ENCODE measurements around the gene IL1RAPL2. TPM values are rescaled to one million over a fixed set of nuclear protein-coding genes. Genes with fewer than 3 reads are reported as not detected.
"Not testable (repeated sequence)": the region's sequence is repeated elsewhere in the genome, so short reads cannot be mapped to it uniquely, and the experiment has no call there.

IL1RAPL2 gene
- polyA plus RNA-seq, 4 donors: 0.74 to 0.99 (median 0.88) TPM

DNA sequence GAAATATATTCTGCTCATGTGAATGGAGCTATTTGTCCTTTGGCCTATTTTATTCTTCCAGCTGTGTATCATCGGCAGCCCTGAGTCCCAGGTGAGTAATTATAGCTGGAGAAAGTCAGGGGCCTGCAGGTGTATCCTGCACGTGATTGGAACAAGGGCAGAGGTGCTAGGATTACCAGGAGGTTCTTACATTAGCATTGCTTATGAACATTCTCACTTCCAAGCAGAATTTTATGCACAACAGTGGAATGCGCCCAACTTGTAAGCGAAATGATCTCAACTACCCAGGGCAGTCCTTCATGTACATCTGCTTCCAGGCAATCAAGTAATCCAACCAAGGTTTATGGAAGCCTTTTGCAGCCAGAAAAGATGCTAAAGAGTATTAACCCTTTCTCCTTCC, 1187.4 kb downstream of the IL1RAPL2 start:
- DNase-seq (ENCODE audit: low read depth in 4 of 4, low spot score in 3 of 4): no peak

DNA sequence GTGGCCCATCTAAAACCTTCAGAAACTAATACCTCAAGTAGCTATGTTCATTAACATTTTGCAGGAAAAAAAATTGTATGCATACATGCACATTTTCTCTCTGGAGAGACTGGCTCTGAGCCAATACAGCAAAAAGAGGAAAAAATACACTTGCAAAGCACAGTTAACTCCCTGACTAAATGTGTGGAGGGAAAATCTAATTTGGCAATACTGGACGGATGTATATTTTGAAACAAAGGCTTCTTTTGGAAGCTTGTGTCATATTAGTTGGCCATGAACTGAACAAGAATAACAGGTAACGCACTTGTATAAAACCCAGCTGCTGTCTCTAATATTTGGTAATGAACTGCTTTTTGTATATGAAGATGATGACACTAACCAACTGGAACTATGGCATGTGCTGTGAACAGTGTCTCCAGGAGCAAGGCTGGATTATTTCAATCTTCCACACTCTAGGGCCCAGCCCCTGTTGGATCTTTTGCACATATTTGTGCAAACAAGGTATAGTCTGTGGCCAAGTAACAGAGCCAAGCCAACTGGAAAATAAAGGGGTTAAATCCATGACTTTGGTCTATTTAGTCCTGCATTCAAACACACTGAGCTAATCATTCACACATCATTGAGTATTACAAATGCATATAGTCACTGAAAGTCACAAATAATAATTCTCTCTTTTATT, 1188.4 kb downstream of the IL1RAPL2 start:
- DNase-seq (ENCODE audit: low read depth in 4 of 4, low spot score in 3 of 4): no peak

DNA sequence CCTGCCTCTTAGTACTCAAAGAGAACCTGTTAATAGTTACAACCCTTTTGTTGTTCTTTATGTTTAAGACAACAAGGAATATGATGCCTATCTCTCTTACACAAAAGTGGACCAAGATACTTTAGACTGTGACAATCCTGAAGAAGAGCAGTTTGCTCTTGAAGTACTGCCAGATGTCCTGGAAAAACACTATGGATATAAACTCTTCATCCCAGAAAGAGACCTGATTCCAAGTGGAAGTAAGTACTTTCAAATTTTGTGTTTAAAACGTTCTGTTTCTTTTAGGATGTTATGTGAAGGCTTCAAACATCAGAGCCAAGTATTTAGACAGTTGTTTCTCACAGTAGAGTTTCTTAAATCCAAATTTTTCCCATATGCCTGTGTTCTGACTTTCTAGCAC, 1189.1 kb downstream of the IL1RAPL2 start:
- DNase-seq (ENCODE audit: low read depth in 4 of 4, low spot score in 3 of 4): no peak

DNA sequence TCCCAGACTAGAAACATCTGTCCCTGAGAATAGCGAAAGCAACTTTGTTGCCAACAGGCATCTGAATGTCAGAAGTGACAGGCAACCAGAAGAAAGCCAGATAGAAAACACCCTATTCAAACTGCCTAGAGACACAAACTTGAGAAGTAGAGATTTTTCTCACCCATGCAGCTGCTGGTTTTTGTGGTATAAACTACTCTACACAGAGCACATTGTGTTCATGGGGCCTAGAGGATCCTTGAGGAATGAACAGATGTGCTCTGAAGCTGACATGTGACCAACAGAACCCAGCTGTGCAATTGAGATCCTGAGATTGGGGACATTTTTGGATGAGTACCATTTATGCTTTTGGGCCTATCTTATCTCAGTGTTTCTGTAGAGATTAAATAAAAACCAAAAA, 1192.8 kb downstream of the IL1RAPL2 start:
- no peak for DNase-seq (ENCODE audit: low read depth in 4 of 4, low spot score in 3 of 4)

DNA sequence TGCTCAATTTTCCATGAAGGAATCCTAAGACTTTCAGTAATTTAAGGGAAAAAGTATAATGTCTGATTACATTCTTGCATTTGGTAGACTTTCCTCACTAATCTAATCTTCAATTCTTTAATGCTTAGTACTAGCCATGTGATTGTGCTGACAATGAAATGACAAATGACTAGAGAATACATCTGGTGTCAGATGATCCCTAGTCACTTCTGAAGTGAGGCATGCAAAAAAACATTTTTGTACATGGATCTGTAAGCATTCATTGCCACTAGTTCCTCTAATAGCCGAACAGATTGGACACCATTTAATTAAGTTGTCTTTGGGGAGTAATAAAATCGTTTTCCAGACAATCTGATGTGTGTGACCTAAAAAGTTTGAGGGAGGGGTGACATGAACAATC, 1193.6 kb downstream of the IL1RAPL2 start:
- DNase-seq (ENCODE audit: low read depth in 4 of 4, low spot score in 3 of 4): no peak

DNA sequence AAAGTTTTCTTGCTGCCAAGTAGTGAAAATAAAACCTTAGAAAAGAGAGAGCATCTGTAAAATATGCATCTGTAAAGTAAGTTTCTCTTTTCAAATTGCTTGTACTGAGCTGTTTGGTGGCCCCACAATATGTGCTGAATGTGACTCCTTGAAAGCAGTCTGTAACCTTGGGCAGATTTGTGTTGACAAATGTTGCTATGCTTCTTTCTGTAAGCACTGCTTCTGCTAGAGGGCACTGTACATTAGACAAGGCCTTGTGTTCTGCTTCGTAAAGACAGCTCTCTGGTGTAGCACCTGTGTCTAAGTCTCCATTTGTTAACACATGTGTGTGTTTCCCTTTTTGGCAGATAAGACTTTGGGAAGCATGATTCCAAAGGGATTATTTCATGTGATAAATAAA, 1199.7 kb downstream of the IL1RAPL2 start:
- DNase-seq (ENCODE audit: low read depth in 4 of 4, low spot score in 3 of 4): peak in 1 of 4 donors; percentile 3

DNA sequence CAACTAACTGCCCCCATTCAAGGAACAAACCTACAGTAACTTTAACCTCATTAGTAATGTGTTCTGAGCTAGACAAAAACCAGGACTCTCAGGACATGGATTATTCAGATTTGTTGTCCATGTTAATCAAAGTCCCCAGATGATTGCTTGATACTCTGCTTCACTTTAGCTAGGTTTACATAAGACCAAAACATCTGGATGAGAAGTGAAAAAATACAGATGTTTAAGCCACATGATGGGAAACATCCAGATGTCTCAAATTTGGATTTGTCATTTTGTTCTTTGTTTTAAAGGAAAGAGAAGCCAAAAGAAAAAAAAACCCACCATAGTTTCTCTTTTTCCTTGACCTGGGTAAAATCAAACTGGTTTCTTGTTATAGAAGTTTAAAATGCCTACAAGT, 1207.8 kb downstream of the IL1RAPL2 start:
- no peak for DNase-seq (ENCODE audit: low read depth in 4 of 4, low spot score in 3 of 4)

DNA sequence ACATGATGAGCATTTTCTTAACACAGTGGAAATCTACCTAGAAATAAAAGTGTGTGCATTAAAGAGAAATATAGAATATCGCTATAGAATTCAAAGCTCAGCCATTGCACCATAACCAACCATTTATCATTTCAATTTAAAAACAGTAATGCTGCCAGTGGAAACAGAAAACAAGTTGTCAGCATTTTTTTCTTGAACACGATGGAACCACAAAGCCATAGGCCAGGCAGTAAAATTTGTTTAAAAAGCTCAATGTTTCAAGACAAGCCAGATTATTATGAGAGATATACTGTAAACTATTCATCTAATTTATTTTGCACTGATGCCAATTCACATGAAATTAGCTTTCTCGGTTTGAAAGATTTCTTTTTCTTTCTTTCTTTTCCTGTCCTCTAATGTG, 1209.7 kb downstream of the IL1RAPL2 start:
- DNase-seq (ENCODE audit: low read depth in 4 of 4, low spot score in 3 of 4): no peak

DNA sequence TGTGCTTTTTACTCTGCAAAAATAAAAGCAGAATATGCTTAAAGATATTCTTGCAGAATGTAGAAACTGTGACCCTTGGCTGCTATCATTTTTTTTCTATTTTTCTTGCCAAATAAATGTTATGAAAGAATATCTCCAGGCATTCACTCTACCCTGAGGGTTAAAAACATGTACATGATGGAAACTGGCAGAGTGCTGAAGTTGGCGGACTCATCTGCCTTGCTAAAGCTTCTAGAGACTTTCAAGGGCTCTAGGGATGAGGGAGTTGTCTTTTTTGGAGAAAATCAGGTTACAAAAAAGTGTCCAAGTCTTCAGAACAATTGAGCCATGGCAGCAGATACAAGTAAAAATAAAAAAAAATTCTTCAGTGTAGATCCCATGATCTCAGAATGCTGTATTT, 1215.8 kb downstream of the IL1RAPL2 start:
- no peak for DNase-seq (ENCODE audit: low read depth in 4 of 4, low spot score in 3 of 4)

DNA sequence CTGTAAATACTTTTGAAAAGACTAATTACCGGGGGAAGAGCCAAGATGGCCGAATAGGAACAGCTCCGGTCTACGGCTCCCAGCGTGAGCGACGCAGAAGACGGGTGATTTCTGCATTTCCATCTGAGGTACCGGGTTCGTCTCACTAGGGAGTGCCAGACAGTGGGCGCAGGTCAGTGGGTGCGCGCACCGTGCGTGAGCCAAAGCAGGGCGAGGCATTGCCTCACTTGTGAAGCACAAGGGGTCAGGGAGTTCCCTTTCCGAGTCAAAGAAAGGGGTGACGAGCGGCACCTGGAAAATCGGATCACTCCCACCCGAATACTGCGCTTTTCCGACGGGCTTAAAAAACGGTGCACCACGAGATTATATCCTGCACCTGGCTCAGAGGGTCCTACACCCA, 1230.9 kb downstream of the IL1RAPL2 start:
- DNase-seq (ENCODE audit: low read depth in 4 of 4, low spot score in 3 of 4): not testable (repeated sequence)

DNA sequence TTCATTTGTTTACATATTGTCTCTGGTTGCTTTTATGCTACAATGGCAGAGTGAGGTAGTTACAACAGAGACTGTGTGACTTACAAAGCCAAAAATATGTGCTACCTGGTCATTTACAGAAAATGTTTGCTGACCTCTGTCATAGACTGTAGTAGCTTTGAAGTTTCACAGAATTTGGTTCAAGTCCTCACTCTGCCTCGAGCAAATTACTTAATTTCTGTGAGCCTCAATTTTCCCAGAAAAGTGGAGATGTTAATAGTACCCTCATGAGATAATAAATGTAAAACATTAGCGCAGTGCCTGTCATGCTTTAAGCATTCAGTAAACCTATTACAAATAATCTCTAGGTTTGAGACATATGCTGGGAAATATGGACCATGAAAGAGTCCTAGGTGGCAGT, 1237.9 kb downstream of the IL1RAPL2 start:
- no peak for DNase-seq (ENCODE audit: low read depth in 4 of 4, low spot score in 3 of 4)

DNA sequence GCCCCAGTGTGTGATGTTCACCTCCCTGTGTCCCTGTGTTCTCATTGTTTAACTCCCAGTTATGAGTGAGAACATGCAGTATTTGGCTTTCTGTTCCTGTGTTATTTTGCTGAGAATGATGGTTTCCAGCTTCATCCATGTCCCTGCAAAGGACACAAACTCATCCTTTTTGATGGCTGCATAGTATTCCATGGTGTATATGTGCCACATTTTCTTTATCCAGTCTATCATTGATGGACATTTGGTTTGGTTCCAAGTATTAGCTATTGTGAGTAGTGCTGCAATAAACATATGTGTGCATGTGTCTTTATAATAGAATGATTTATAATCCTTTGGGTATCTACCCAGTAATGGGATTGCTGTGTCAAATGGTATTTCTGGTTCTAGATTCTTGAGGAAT, 1239.7 kb downstream of the IL1RAPL2 start:
- not testable (repeated sequence) for DNase-seq (ENCODE audit: low read depth in 4 of 4, low spot score in 3 of 4)

DNA sequence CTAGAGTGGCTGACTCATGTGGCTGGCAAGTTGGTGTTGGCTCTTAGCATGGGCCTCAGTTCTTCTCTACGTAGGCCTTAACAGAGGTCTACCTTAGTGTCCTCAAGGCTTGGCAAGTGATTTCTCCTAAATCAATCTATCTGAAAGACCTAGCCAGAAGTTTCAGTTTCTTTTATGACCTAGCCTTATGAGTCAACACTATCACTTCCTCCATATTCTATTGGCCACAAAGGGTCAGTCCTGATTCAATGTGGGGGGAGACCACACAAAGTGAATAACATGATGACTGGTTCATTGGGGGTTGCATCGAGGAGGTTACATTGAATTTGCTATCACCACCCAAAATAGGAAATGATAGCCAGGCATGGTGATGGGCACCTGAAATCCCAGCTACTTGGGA, 1250.5 kb downstream of the IL1RAPL2 start:
- DNase-seq (ENCODE audit: low read depth in 4 of 4, low spot score in 3 of 4): no peak

Data from right renal pelvis (tissue), 4 donors.